OCI-M1 (cell line): ENCODE results near the gene DUS1L.

Source experiments
- DNase-seq: peaks from one replicate; lab custom pipeline; 2025; lab: John Stamatoyannopoulos, UW

The DUS1L gene

DNA sequence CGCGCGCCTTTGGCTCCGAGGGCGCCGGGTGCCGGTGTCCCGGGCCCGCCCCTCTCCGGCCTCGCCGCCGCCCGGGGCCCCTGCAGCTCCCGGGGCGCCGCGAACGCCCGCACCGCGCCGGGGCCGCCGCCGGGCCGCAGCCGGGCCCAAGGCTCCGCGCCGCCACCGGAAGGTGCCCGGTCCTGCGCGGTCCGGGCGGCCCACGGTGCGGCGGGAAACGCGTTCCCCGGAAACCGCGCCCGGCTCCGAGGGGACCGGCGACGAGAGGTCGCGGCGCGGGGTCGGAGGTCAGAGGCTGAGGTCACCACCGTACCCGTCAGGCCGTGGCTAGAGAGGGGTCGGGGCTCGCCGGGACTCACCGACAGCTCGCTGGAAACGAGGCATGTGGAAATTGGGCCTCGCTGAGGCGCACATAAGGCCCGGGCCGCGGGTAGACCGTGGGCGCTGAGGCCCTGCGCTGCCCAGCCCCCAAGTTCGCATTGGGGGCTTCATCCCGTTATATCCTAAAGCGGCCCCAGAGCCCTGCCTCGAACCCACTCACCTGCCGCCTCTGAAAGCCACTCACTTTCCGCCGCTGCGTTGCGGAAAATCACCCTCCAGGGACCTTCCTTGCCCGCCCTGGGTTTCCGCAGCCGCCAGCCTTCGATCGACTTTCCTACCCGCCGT is at the start of gene DUS1L:
Gene DUS1L, minus strand, starts transcription at position 167 of the 666 bp plus-strand sequence. CDS start 745 bp downstream, outside the sequence.
- peak; percentile 73 for DNase-seq

GRCh38 chr17:82114872-82115271 is 49.3 kb upstream of the DUS1L start:
- no peak for DNase-seq

DNA sequence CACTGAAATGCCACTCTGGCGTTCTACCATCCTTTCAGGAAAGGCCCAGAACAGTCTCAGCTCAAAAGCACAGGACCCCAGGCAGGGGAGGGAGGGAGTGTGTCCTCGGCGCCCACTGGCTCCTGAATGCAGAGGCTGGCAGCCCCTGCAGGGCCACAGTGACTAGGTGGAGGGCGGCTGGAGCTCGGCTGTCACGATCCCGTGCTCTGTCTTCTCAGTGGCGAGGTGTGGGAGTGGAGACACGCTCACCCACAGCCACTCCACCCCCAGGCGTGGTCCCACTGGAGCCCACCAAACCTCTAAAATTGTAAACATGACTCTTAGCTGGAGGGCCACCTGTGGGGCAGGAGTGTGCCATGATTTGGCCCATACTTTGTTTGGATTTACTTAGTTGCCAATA is 48.8 kb upstream of the DUS1L start:
- DNase-seq: no peak

- no peak for DNase-seq
Measured at GRCh38 chr17:82113941-82114340, 48.3 kb upstream of the DUS1L start.

DNA sequence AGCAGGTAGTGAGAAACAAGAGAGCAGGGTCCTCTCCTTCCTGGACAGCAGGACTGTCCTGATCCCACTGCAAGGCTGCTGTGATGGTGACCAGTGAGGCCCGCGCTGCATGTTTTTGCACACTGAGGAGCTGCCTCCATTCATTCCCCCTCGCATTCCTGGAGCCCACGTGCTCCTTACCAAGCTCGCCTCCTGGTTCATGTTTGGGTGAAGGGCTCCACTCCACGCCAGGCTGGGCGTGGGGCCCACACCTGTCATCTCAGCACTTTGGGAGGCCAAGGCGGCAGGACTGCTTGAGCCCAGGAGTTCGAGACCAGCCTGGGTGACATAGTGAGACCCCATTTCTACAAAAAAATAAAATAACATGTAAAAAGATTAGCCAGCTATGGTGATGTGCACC is 47.8 kb upstream of the DUS1L start:
- no peak for DNase-seq

DNA sequence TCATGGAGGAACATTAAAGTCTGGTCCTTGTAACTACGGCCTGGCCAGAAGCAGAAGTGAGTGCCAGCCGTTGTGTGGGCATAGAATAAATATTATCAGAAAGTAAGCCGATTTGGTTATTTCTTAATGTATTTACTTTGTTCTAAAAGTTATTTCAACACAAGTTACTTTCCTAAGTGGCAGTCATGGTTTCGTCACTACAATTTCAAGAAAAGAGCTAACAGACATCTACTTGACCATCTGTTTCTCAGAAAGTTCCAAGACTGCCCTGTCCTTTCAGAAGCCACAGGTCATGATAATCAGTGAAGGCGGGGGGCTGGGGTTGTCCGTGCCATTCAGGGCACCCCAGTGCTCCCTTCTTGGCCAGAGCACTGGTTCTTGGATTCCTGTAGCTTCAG is 47.3 kb upstream of the DUS1L start:
- no peak for DNase-seq

GRCh38 chr17:82112181-82112913 is 46.7 kb upstream of the DUS1L start:
- no peak for DNase-seq

DNA sequence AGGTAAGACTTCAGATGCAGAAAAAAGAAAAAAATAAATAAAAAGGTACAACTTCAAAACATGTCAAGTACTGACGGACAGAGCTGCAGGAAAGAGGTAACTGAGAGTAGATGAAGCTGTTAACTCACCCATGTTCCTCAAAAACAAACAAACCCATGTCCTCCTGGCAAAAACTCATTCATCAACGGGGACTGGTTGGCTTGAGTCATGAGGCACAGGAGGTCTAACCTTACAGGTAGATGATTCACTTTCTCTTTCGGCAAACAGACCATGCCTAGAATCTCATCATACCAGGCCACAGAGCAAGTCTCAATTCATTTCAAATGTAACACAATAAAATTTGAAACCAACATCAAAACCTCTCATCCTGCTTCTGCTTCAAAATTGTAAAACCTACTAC is 44.7 kb upstream of the DUS1L start:
- DNase-seq: no peak

DNA sequence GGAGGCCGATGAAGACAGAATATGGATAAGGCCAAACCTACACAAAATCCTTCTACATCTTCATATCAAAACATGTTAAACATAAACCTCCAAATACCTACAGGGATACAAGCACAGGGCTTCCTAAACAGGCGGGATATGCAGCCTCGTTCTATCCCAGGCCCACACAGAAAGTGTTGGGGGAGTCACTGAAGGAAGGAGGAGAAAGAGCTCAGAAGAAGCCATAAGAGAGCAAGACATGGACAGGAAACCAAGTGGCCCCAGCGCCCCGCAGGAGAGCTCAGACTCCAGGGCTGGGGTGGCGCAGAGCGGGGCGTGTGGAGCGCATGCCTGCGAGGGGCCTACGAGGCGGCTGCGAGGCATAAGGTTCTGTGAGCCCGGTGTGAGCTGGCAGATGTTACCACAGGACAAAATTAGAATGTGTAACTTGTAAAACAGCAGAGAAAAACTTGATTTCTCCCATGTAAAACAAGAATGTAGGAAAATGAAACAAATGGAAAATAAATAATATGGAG is 43.4 kb upstream of the DUS1L start:
- DNase-seq: no peak

DNA sequence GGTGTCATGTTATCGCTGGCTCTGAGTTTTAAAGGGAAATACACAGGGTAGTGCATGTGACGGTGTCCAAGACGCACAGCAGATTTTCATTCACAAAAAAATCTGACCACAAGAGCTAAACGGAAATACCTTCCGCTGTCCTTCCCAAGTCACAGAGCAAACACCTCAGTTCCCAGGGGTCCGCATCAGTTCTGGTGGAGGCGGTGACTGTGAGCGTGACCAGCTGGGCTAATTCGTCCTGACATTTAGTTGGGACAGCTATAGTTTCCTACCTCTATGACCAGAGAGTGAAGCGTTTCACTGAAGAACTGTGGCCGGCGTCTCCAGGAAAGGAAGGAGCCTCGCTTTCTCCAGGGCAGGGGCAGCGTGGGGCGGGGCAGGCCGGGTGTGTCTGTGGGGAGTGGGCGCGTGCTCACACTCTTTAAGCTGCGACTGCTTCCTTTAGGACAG is 42.9 kb upstream of the DUS1L start:
- no peak for DNase-seq

DNA sequence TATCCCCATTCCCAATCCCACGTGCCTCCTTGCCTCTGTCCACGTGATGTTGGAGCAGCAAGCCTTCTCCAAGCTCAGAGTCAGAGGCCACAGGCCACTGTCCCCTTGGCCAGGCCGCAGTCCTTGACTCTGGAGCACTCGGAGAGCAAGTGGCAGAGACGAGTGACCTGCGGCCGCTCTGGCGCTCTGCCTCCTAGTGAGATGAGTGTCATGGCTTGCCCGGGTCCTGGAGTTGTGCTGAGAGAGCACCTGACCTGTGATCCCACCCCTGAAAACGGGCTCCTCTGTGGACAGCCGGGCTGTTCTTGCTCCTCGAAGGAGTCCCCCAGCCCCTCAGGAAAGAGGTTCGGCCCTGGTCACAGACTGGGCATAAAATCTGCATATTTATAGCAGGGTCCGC is 42.4 kb upstream of the DUS1L start:
- DNase-seq: no peak

GRCh38 chr17:82107341-82107860 is 41.8 kb upstream of the DUS1L start:
- no peak for DNase-seq

DNA sequence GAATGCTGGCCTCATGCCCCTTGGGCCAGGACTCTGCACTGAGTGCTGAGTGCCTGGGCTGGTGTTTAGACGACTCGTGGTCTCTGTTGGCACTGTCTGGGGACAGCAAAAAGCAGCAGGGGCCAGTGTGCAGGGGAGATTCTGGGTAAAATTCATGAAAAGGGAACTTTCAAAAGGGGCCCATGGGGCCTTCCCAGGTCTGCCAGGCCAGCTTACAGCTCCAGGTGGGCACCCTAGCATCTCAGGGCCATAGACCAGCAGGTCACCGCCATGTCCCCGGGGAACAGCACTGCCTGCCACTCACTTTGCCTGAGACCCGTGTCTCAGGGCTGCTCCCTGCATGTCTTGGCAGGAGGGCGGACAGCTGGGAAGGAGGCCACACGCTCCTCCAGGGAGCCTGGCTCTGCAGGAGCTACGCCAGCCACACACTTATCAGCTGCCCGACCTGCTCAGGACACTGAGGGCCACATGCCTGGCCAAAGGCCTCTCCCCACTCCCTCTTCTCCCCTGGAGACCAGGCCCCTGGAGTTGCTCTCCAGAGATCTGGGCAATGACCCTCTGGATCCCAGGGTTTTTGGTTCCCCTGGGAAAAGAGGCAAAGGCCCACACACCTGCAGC is 41.2 kb upstream of the DUS1L start:
- DNase-seq: no peak

DNA sequence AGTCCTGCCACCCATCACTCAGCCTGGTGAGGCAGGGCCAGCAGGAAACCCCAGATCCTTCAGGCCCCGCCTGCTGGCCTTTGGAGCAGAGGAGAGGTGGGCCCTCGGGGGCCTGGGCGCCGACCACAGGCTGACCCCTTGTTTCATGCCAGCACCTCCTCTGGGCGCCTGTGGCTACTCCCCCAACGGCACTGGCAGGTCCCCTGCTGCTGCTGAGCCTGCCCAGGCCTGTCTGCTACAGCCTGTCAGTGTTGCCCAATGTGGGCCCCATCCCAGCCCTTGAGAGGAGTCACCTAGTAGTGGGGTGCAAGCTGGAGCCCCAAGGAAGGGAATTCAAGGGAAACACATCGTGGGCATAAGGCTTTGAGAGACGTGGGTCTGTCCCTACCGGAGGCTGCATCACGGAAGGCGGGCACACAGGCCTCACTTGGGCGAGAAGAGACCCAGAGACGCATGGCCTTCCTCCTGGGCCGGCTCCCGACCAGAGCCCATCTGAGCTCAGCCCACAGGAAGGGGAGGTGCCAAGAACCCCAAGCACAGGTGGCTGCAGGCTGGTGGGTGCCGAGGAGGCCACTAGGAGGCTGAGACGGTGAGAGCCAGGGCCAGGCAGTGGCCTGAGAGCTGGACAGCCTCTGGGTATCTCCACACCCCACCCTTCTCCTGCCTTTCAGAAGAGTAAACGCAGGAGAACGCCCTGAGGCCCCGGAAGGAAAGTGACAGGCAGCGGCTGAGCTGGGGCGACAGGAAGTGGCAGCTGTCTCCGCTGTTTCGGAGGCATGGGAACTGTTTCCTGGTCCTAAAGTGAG is 40.5 kb upstream of the DUS1L start:
- DNase-seq: peak; percentile 79

- DNase-seq: no peak
Measured at GRCh38 chr17:82105417-82105881, 39.8 kb upstream of the DUS1L start.

- DNase-seq: no peak
Measured at GRCh38 chr17:82104797-82105416, 39.3 kb upstream of the DUS1L start.

- DNase-seq: no peak
Measured at GRCh38 chr17:82103553-82104451, 38.2 kb upstream of the DUS1L start.

DNA sequence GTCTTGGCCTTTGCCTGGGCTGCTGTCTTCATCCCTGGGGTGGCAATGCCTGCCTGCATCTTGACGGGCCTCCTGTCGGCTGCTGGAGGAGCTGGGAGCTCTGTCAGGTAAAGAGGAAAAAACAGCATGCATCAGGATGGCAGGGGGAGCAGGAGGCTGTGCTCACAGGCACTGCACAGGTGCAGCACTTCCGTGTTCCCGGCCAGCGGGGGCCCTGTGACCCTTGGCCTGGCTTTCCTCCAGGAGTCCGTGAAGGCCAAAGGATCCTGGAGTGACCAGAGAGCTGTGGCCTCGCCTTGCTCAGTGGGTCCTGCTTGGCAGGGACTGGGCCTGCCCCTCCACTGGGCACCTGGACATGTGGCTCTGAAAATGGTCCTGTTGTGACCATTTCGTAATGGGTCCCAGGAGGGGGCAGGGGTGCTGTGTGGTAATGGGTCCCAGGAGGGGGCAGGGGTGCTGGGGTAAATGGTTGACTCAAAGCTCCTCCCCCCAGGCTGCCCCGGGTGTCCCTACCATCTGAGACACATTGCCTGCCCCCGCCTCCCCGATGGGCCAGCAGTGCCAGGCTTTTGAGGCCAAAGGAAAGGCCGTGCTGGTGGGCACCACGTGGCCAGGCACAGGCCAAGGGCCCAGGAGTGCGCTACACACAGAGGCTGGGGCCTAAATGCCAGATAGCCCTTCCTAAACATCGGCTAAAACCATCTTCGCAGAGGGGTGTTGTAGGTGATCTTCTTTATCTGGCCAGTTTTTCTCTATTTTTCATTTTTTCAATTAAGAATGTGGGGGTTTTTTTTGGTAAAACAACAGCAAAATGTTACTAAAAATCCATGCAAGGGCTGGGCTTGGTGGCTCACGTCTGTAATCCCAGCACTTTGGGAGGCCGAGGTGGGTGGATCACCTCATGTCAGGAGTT is 36.4 kb upstream of the DUS1L start:
- no peak for DNase-seq

GRCh38 chr17:82101301-82101715 is 35.7 kb upstream of the DUS1L start:
- DNase-seq: no peak
